Measurements from ENCODE around the gene FAM25G. TPM values are rescaled to one million over a fixed set of nuclear protein-coding genes. Genes with fewer than 3 reads are reported as not detected.

FAM25G gene
- total and polyA plus RNA-seq, 9 of the 15 experiments (the other 6 are each of a cell fraction or from before 2014, with no cell fraction given), result not detected

DNA sequence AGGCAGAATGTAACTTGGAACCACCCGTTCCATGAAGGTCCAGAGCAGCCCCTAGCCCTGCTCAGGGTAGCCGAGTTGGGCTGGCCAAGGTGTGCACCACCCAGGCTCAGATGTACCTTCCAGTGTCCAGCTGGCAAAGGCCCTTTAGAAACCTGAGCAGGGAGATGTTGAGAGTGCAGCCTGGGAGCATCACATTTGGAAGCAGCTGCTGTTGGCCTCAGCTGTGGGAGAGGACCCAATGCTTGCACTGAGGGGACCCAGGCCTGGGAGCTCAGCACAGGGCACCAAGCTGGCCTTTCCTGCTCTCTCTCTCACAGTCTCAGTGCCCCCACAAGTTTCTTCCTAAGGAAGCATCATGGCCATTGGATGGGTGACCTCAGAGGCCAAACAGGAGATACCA is 41.1 kb downstream of the FAM25G start (continued):
- TF ChIP-seq, protein P1, sequence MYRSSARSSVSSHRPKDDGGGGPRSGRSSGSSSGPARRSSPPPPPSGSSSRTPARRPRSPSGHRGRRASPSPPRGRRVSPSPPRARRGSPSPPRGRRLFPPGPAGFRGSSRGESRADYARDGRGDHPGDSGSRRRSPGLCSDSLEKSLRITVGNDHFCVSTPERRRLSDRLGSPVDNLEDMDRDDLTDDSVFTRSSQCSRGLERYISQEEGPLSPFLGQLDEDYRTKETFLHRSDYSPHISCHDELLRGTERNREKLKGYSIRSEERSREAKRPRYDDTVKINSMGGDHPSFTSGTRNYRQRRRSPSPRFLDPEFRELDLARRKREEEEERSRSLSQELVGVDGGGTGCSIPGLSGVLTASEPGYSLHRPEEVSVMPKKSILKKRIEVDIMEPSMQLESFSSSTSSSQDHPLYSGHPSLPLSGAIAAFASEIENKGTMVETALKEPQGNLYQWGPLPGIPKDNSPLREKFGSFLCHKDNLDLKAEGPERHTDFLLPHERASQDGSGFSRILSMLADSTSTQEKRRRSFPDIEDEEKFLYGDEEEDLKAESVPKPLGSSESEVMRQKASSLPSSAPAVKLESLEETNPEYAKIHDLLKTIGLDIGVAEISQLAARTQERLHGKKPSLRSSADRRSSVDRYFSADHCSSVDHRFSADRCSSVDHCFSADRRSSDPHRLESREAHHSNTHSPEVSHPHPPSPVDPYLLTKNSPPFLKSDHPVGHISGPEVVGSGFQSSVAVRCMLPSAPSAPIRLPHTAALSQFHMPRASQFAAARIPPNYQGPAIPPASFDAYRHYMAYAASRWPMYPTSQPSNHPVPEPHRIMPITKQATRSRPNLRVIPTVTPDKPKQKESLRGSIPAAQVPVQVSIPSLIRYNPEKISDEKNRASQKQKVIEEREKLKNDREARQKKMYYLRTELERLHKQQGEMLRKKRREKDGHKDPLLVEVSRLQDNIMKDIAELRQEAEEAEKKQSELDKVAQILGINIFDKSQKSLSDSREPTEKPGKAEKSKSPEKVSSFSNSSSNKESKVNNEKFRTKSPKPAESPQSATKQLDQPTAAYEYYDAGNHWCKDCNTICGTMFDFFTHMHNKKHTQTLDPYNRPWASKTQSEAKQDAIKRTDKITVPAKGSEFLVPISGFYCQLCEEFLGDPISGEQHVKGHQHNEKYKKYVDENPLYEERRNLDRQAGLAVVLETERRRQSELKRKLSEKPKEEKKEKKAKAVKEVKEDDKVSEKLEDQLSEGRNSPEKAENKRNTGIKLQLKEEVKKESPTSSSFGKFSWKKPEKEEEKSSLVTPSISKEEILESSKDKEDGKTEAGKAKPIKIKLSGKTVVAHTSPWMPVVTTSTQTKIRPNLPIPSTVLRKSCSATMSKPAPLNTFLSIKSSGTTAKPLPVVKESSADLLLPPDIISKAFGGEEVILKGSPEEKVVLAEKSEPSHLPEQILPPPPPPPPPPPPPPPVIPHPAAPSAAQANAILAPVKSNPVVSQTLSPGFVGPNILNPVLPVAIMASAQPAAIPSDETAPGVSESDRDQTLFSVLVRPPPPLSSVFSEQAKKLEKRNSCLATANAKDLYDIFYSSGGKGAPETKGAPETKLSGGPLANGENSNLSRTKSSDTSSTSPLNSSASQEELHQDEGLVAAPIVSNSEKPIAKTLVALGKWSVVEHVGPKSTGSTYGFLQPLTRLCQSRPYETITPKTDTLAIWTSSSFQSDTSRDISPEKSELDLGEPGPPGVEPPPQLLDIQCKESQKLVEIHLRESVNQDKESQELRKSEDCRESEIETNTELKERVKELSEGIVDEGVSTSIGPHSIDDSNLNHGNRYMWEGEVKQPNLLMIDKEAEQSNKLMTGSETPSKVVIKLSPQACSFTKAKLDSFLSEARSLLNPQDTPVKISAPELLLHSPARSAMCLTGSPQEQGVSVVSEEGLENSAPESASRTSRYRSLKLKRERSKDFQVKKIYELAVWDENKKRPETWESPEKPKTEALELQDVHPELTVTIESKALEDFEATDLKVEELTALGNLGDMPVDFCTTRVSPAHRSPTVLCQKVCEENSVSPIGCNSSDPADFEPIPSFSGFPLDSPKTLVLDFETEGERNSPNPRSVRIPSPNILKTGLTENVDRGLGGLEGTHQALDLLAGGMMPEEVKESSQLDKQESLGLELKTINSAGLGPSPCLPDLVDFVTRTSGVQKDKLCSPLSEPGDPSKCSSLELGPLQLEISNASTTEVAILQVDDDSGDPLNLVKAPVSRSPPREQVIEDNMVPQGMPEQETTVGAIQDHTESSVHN (IDR thresholded peaks at IDR 0.05; ENCODE audit: borderline replicate concordance in 1 of 2, low read depth in 1 of 2), result no peak
- no peak for TF ChIP-seq ZNF76 (CRISPR knock-in tag; IDR thresholded peaks at IDR 0.05; ENCODE audit: borderline replicate concordance)
- TF ChIP-seq ZNF668 (CRISPR knock-in tag; IDR thresholded peaks at IDR 0.05), result no peak
- TF ChIP-seq BDP1 (IDR thresholded peaks at IDR 0.05; ENCODE audit: insufficient read depth, insufficient read length), result no peak
- no peak for TF ChIP-seq KLF13 (tag; IDR thresholded peaks at IDR 0.05; ENCODE audit: borderline replicate concordance, low read depth)
- TF ChIP-seq CBFA2T3 (IDR thresholded peaks at IDR 0.05), result no peak
- no peak for TF ChIP-seq IRF9 (tag; IDR thresholded peaks at IDR 0.05)
- TF ChIP-seq CAMTA2 (CRISPR knock-in tag; conservative IDR thresholded peaks at IDR 0.05), result no peak
- TF ChIP-seq MCM3 (IDR thresholded peaks at IDR 0.05), result no peak

Data from K562 (cell line).